ENCODE measurements around the gene RBPJL. TPM values are rescaled to one million over a fixed set of nuclear protein-coding genes. Genes with fewer than 3 reads are reported as not detected.

The RBPJL gene
- total and polyA plus RNA-seq, 2 of the 13 experiments (the other 11 are each of a cell fraction or from before 2014, with no cell fraction given): not detected

GRCh38 chr20:45283551-45284057 is 23.0 kb upstream of the RBPJL start:
- ChIA-PET CTCF (ENCODE audit: low intra/inter-chr PET ratio, low total read pairs) (no interaction called here), POLR2A (no interaction called here)
- TF ChIP-seq MAFK (conservative IDR thresholded peaks at IDR 0.05 in 1 of 2, IDR thresholded peaks at IDR 0.05 in 1 of 2; ENCODE audit: low read length in 2 of 2) (peak; percentile 55 to 59), SYNCRIP (IDR thresholded peaks at IDR 0.05; ENCODE audit: insufficient read depth, low read depth, low read length) (no peak), MAFF (IDR thresholded peaks at IDR 0.05; ENCODE audit: low read depth, low read length) (0 out of 2 replicates have a peak, but pooled peaks have one; percentile 49)
- in situ Hi-C loops (cut with HindIII; ENCODE audit: extremely low pct_ligation_motif_present, low pct_unique_long_range_greater_than_20kb): no loop called here
- Histone ChIP-seq H3K27ac (ENCODE audit: extremely low read length, insufficient read depth, low read length) (no peak overlapping the region), H2AFZ (ENCODE audit: low read length) (no peak overlapping the region), H4K20me1 (ENCODE audit: insufficient read depth, low read length) (no peaks in the 10 kb centered on the region), H3K4me1 (ENCODE audit: insufficient read depth, low read length) (no peaks in the 10 kb centered on the region), H3K36me3 (replicated peaks in 1 of 2; ENCODE audit: control insufficient read depth in 1 of 2, insufficient read depth in 2 of 2, low read length in 2 of 2) (no peaks in the 10 kb centered on the region), H3K4me2 (ENCODE audit: low read depth, low read length) (no peak overlapping the region), H3K79me2 (ENCODE audit: insufficient read depth, low read length) (no peaks in the 10 kb centered on the region), H3K9ac (ENCODE audit: insufficient read depth, low read depth, low read length) (no peak overlapping the region), H3K9me3 (ENCODE audit: low read length) (no peaks in the 10 kb centered on the region), H3K4me3 (replicated peaks in 1 of 3; ENCODE audit: insufficient read depth in 1 of 3, low read depth in 2 of 3, low read length in 3 of 3) (no peak overlapping the region), H3K27me3 (ENCODE audit: control insufficient read depth in 1 of 2, insufficient read depth in 2 of 2, low read length in 2 of 2) (peaks cover 2 to 24% of the 10 kb centered on the region in 2 experiments; a peak in 3 of 5 replicates)
- WGBS (ENCODE audit: low lambda C conversion rate): 27% methylated on average over 4 of the region's 4 CpGs
- no peak for FAIRE-seq
- no peak for DNase-seq (ENCODE audit: low spot score)
- no peak for ATAC-seq
- BruUV-seq (replicated peaks): no TSS peak
- intact Hi-C loops (cut with micrococcal nuclease; ENCODE audit: unreplicated experiment): no loop called here

- Histone ChIP-seq H3K9ac (ENCODE audit: insufficient read depth, low read depth, low read length) (no peak overlapping the region), H3K36me3 (replicated peaks in 1 of 2; ENCODE audit: control insufficient read depth in 1 of 2, insufficient read depth in 2 of 2, low read length in 2 of 2) (no peaks in the 10 kb centered on the region), H3K27ac (ENCODE audit: extremely low read length, insufficient read depth, low read length) (no peak overlapping the region), H2AFZ (ENCODE audit: low read length) (no peak overlapping the region), H4K20me1 (ENCODE audit: insufficient read depth, low read length) (no peaks in the 10 kb centered on the region), H3K4me1 (ENCODE audit: insufficient read depth, low read length) (peaks cover 8% of the 10 kb centered on the region; the same call in 1 of the 2 replicates), H3K4me3 (replicated peaks in 1 of 3; ENCODE audit: insufficient read depth in 1 of 3, low read depth in 2 of 3, low read length in 3 of 3) (no peak overlapping the region), H3K9me3 (ENCODE audit: low read length) (no peaks in the 10 kb centered on the region), H3K4me2 (ENCODE audit: low read depth, low read length) (no peak overlapping the region), H3K27me3 (ENCODE audit: control insufficient read depth in 1 of 2, insufficient read depth in 2 of 2, low read length in 2 of 2) (peaks cover 4 to 53% of the 10 kb centered on the region in 2 experiments; a peak in 4 of 5 replicates), H3K79me2 (ENCODE audit: insufficient read depth, low read length) (no peaks in the 10 kb centered on the region)
- intact Hi-C loops (cut with micrococcal nuclease; ENCODE audit: unreplicated experiment): no loop called here
- in situ Hi-C loops (cut with HindIII; ENCODE audit: extremely low pct_ligation_motif_present, low pct_unique_long_range_greater_than_20kb): no loop called here
- CTCF ChIA-PET (ENCODE audit: low intra/inter-chr PET ratio, low total read pairs): no interaction called here
- ATAC-seq (no peak), FAIRE-seq (no peak), DNase-seq (ENCODE audit: low spot score) (no peak)
- BruUV-seq (replicated peaks): no TSS peak
- POLR2A ChIA-PET: no interaction called here
- 31% methylated on average over 4 of the region's 4 CpGs for WGBS (ENCODE audit: low lambda C conversion rate)
- TF ChIP-seq REPIN1 (CRISPR knock-in tag; IDR thresholded peaks at IDR 0.05; ENCODE audit: borderline replicate concordance, low read depth): no peak
- no peak for TF ChIP-seq TAF1 (CRISPR knock-in tag; IDR thresholded peaks at IDR 0.05)
- no peak for TF ChIP-seq MYNN (CRISPR knock-in tag; IDR thresholded peaks at IDR 0.05; ENCODE audit: low read depth)
- TF ChIP-seq SYNCRIP (IDR thresholded peaks at IDR 0.05; ENCODE audit: insufficient read depth, low read depth, low read length): no peak
- no peak for TF ChIP-seq ZC3H4 (CRISPR knock-in tag; IDR thresholded peaks at IDR 0.05; ENCODE audit: borderline replicate concordance)
- no peak for TF ChIP-seq BCLAF1 (IDR thresholded peaks at IDR 0.05)
- no peak for TF ChIP-seq TCF7 (IDR thresholded peaks at IDR 0.05; ENCODE audit: low read depth)
- no peak for TF ChIP-seq ZNF543 (CRISPR knock-in tag; IDR thresholded peaks at IDR 0.05)
- TF ChIP-seq ZNF362 (CRISPR knock-in tag; IDR thresholded peaks at IDR 0.05; ENCODE audit: borderline replicate concordance): no peak
- TF ChIP-seq ZNF282 (IDR thresholded peaks at IDR 0.05; ENCODE audit: partially characterized antibody): no peak
- TF ChIP-seq KLF15 (CRISPR knock-in tag; IDR thresholded peaks at IDR 0.05; ENCODE audit: borderline replicate concordance): no peak
- TF ChIP-seq TEAD2 (CRISPR knock-in tag; IDR thresholded peaks at IDR 0.05): no peak
- TF ChIP-seq ZSCAN9 (CRISPR knock-in tag; IDR thresholded peaks at IDR 0.05; ENCODE audit: borderline replicate concordance): no peak
- no peak for TF ChIP-seq KDM5A (IDR thresholded peaks at IDR 0.05; ENCODE audit: borderline replicate concordance, low read length)
Observed at GRCh38 chr20:45288376-45288775, 18.3 kb upstream of the RBPJL start.

Data from HepG2 (cell line).